Right lung (tissue), 5 donors: Measurements from ENCODE around the gene ABCG1. TPM values are rescaled to one million over a fixed set of nuclear protein-coding genes. Genes with fewer than 3 reads are reported as not detected.
A peak's percentile ranks its signal among the peaks of the same experiment; 100 is the strongest.

Source experiments
- DNase-seq, 2 donors: peaks; one replicate each; pipeline ENCODE4 v3.0.0-alpha.2; 2013
- polyA plus RNA-seq, 5 donors: library from polyadenylated mRNA; unstranded; fragments of 120-200 nt; gene quantifications; one replicate each; pipeline versions ENCODE4 v1.2.1 to v1.2.3, GENCODE V29; 2013; ENCODE audit warnings: inconsistent platforms in 1 of 5, low replicate concordance in 1 of 5; ENCODE audit not compliant: insufficient read length in 5 of 5, insufficient read depth in 1 of 5

The ABCG1 gene
- polyA plus RNA-seq, 5 donors: 6.7 to 10.1 (median 8.8) TPM

GRCh38 chr21:42304556-42305454, 85.9 kb downstream of the ABCG1 start:
- no peak for DNase-seq

- no peak for DNase-seq
These were observed 86.8 kb downstream of the ABCG1 start for GRCh38 chr21:42305707-42306147.

GRCh38 chr21:42306366-42307035, 87.6 kb downstream of the ABCG1 start:
- no peak for DNase-seq

GRCh38 chr21:42307106-42307505, 88.2 kb downstream of the ABCG1 start:
- no peak for DNase-seq

- no peak for DNase-seq
These were observed 89.4 kb downstream of the ABCG1 start for GRCh38 chr21:42308161-42308913.

GRCh38 chr21:42308914-42309752, 90.2 kb downstream of the ABCG1 start:
- DNase-seq: no peak

- DNase-seq: peak; percentile 34 to 44
These were observed 90.8 kb downstream of the ABCG1 start for GRCh38 chr21:42309753-42310213.

GRCh38 chr21:42310411-42311001, 91.6 kb downstream of the ABCG1 start:
- DNase-seq: no peak

- no peak for DNase-seq
These were observed 92.2 kb downstream of the ABCG1 start for GRCh38 chr21:42311160-42311559.

- DNase-seq: no peak
These were observed 93.1 kb downstream of the ABCG1 start for GRCh38 chr21:42311816-42312625.

- DNase-seq: no peak
These were observed 93.7 kb downstream of the ABCG1 start for GRCh38 chr21:42312626-42313104.

GRCh38 chr21:42313501-42313969, 94.6 kb downstream of the ABCG1 start:
- no peak for DNase-seq

- no peak for DNase-seq
These were observed 95.8 kb downstream of the ABCG1 start for GRCh38 chr21:42314616-42315295.

- no peak for DNase-seq
These were observed 96.5 kb downstream of the ABCG1 start, which contains the start of gene TFF3 for GRCh38 chr21:42315296-42315891. TFF3 (minus strand) TSS chr21:42315409; CDS start chr21:42315374, 35 bp downstream.

- DNase-seq: no peak
These were observed 98.0 kb downstream of the ABCG1 start for GRCh38 chr21:42316891-42317290.

GRCh38 chr21:42317341-42317741, 98.4 kb downstream of the ABCG1 start:
- DNase-seq: no peak

GRCh38 chr21:42317826-42318746, 99.1 kb downstream of the ABCG1 start:
- no peak for DNase-seq
